IMR-90 (cell line): Measurements from ENCODE around the gene PNCK. TPM values are rescaled to one million over a fixed set of nuclear protein-coding genes. Genes with fewer than 3 reads are reported as not detected.

Experiments
- ATAC-seq: fragments of 200-7000 bp; cut with Tn5 transposase; 2 replicates; pipeline ENCODE4 v1.9.1; 2020; ENCODE audit warnings: low read depth, mild to moderate bottlenecking, moderate library complexity
- BruUV-seq: library from RNA; stranded (reverse); fragments of 400-500 nt; replicated peaks from 2 replicates; lab custom pipeline; 2021; lab: Mats Ljungman, UMichigan
- CTCF ChIA-PET: fragments of 300-600 bp; formaldehyde crosslinking; extraction: SDS; loops from one replicate; lab custom pipeline; 2021; ENCODE audit warnings: antibody characterized with exemption; lab: Yijun Ruan, JAX
- POLR2A ChIA-PET: fragments of 300-600 bp; sonication (Branson Sonifier 250); formaldehyde crosslinking; loops from one replicate; lab custom pipeline; 2022; ENCODE audit warnings: antibody characterized with exemption; ENCODE audit not compliant: unreplicated experiment; lab: Charles Lee
- DNase-seq: peaks from one replicate; pipeline ENCODE4 v3.0.0; 2013
- H2AFZ ChIP-seq: replicated peaks from 2 replicates; pipeline ENCODE3; 2013; ENCODE audit warnings: low read length, mild to moderate bottlenecking; ENCODE audit not compliant: poor library complexity
- H2AK5ac ChIP-seq: 2 replicates; pipeline ENCODE4 v1.6.1; 2013; ENCODE audit warnings: low read depth, low read length, inconsistent platforms
- H2AK9ac ChIP-seq: replicated peaks from 2 replicates; pipeline ENCODE3; 2013; ENCODE audit warnings: mild to moderate bottlenecking, low read depth, low read length, moderate library complexity; ENCODE audit not compliant: poor library complexity
- H2BK120ac ChIP-seq: 2 replicates; pipeline ENCODE4 v1.6.1; 2013; ENCODE audit warnings: low read depth, low read length, inconsistent platforms
- H2BK15ac ChIP-seq: 3 replicates; pipeline ENCODE4 v1.6.1; 2013; ENCODE audit warnings: low read depth, low read length, inconsistent platforms
- H2BK20ac ChIP-seq: 2 replicates; pipeline ENCODE4 v1.6.1; 2013; ENCODE audit warnings: low read depth, mild to moderate bottlenecking, inconsistent platforms, low read length, moderate library complexity
- H2BK5ac ChIP-seq: 2 replicates; pipeline ENCODE4 v1.6.1; 2013; ENCODE audit warnings: mild to moderate bottlenecking, low read depth, low read length, inconsistent platforms; ENCODE audit not compliant: poor library complexity, severe bottlenecking
- H3K14ac ChIP-seq: replicated peaks from 2 replicates; pipeline ENCODE4 v1.6.1; 2013; ENCODE audit warnings: low read depth, low read length, inconsistent platforms
- H3K18ac ChIP-seq: 2 replicates; pipeline ENCODE4 v1.6.1; 2013; ENCODE audit warnings: low read depth, low read length, control low read depth
- H3K23ac ChIP-seq: 2 replicates; pipeline ENCODE4 v1.6.1; 2013; ENCODE audit warnings: low read depth, low read length, inconsistent platforms
- H3K27ac ChIP-seq: 2 replicates; pipeline ENCODE4 v1.5.1; 2013; ENCODE audit warnings: mild to moderate bottlenecking, control low read depth, low read length; ENCODE audit not compliant: insufficient read depth
- H3K27me3 ChIP-seq: 2 replicates; pipeline ENCODE4 v1.6.1; 2013; ENCODE audit warnings: low read length; ENCODE audit not compliant: control insufficient read depth, insufficient read depth
- H3K36me3 ChIP-seq: 2 replicates; pipeline ENCODE4 v1.6.1; 2013; ENCODE audit warnings: low read length, mixed read lengths; ENCODE audit not compliant: control insufficient read depth, insufficient read depth
- H3K4ac ChIP-seq: 2 replicates; pipeline ENCODE4 v1.6.1; 2013; ENCODE audit warnings: low read depth, low read length, inconsistent platforms
- H3K4me1 ChIP-seq: 2 replicates; pipeline ENCODE4 v1.6.1; 2013; ENCODE audit warnings: low read length, mixed read lengths; ENCODE audit not compliant: control insufficient read depth, insufficient read depth
- H3K4me2 ChIP-seq: 2 replicates; pipeline ENCODE4 v1.6.1; 2013; ENCODE audit warnings: low read depth, mild to moderate bottlenecking, control low read depth, low read length, moderate library complexity
- H3K4me3 ChIP-seq: 2 replicates; pipeline ENCODE4 v1.5.1; 2013; ENCODE audit warnings: low read depth, mild to moderate bottlenecking, control low read depth, low read length, moderate library complexity; ENCODE audit not compliant: insufficient read depth
- H3K56ac ChIP-seq: 2 replicates; pipeline ENCODE4 v1.6.1; 2013; ENCODE audit warnings: low read length, inconsistent platforms; ENCODE audit not compliant: insufficient read depth; ENCODE audit errors: extremely low read depth
- H3K79me1 ChIP-seq, 2 experiments: 2 replicates each; pipeline ENCODE4 v1.6.1; 2013; ENCODE audit warnings: low read length in 2 of 2, inconsistent platforms in 1 of 2, low read depth in 1 of 2
- H3K9ac ChIP-seq: 2 replicates; pipeline ENCODE4 v1.6.1; 2013; ENCODE audit warnings: low read depth, low read length, control low read depth
- H3K9me1 ChIP-seq: 2 replicates; pipeline ENCODE4 v1.6.1; 2013; ENCODE audit warnings: low read length, inconsistent platforms; ENCODE audit not compliant: insufficient read depth
- H3K9me3 ChIP-seq: 2 replicates; pipeline ENCODE4 v1.6.1; 2013; ENCODE audit warnings: low read length; ENCODE audit not compliant: control insufficient read depth, insufficient read depth
- H4K20me1 ChIP-seq: 2 replicates; pipeline ENCODE4 v1.6.1; 2013; ENCODE audit warnings: low read length, inconsistent platforms; ENCODE audit not compliant: insufficient read depth
- H4K5ac ChIP-seq: 2 replicates; pipeline ENCODE4 v1.6.1; 2013; ENCODE audit warnings: mild to moderate bottlenecking, low read depth, low read length, control low read depth
- H4K8ac ChIP-seq, 2 experiments: 2 replicates each; pipeline ENCODE4 v1.6.1; 2013; ENCODE audit warnings: low read depth in 2 of 2, low read length in 2 of 2, control low read depth in 1 of 2, inconsistent platforms in 1 of 2
- H4K91ac ChIP-seq: 2 replicates; pipeline ENCODE4 v1.6.1; 2013; ENCODE audit warnings: low read depth, low read length, inconsistent platforms; ENCODE audit not compliant: insufficient read depth
- SMC3 ChIP-seq: fragments of 150-350 bp; IDR thresholded peaks from 2 replicates; pipeline ENCODE4 v1.6.1; 2016; ENCODE audit warnings: low read depth, mild to moderate bottlenecking, antibody characterized with exemption, low read length, moderate library complexity
- WGBS, 2 experiments: methylation state at CpG; one replicate each; pipeline versions ENCODE4 v1.1.5 to v1.1.7; 2013; ENCODE audit warnings: missing lambda C conversion rate in 2 of 2; ENCODE audit not compliant: insufficient read length in 1 of 2; ENCODE audit errors: extremely low coverage in 2 of 2; 5-methylcytosine and 5-hydroxymethylcytosine counted together
- dilution Hi-C: fragments of 300-500 bp; cut with HindIII; formaldehyde crosslinking; loops from one replicate; pipeline ENCODE4 v1.14.3; 2018; ENCODE audit warnings: low sequenced_read_pairs; ENCODE audit not compliant: unreplicated experiment
- in situ Hi-C: fragments of 300-500 bp; cut with MboI; formaldehyde crosslinking; loops from 3 replicates; pipeline ENCODE4 v1.14.3; 2019; ENCODE audit warnings: low sequenced_read_pairs, inconsistent platforms, mixed read lengths
- intact Hi-C: fragments of 100-400 bp; cut with micrococcal nuclease; formaldehyde crosslinking; loops from 2 replicates; pipeline ENCODE4 v1.10.0; 2022
- polyA plus RNA-seq, 3 experiments: library from polyadenylated mRNA; depleted of rRNA; stranded (reverse); fragments of >200 nt; gene quantifications; 2 replicates each; pipeline ENCODE4 v1.2.3, GENCODE V29; 2012; ENCODE audit warnings: low replicate concordance in 1 of 3
- total RNA-seq: library from RNA; depleted of rRNA; stranded (reverse); fragments of >200 nt; gene quantifications from 2 replicates; pipeline ENCODE4 v1.2.3, GENCODE V29; 2012

Gene PNCK
- total and polyA plus RNA-seq, 2 of the 4 experiments (the other 2 are of a cell fraction): 0.18 to 0.22 TPM

GRCh38 chrX:153633048-153633447 lies 40.6 kb downstream of the PNCK start:
- Histone ChIP-seq H3K36me3 (no peaks in the 10 kb centered on the region), H2AFZ (no peak overlapping the region), H2BK120ac (no peak overlapping the region), H2AK5ac (no peak overlapping the region), H2BK15ac (no peak overlapping the region), H4K5ac (no peak overlapping the region), H3K4me2 (no peak overlapping the region), H2BK5ac (no peak overlapping the region), H3K9me1 (no peaks in the 10 kb centered on the region), H2BK20ac (no peak overlapping the region), H3K4ac (no peak overlapping the region), H3K56ac (no peak overlapping the region), H3K14ac (no peak overlapping the region), H4K8ac (no peak overlapping the region), H3K9me3 (peaks cover 8% of the 10 kb centered on the region), H3K18ac (no peak overlapping the region), H4K20me1 (no peaks in the 10 kb centered on the region), H3K27ac (no peak overlapping the region), H3K79me1 (no peaks in the 10 kb centered on the region), H3K9ac (no peak overlapping the region), H3K4me3 (no peak overlapping the region), H3K23ac (no peak overlapping the region), H2AK9ac (no peak overlapping the region), H3K4me1 (no peaks in the 10 kb centered on the region), H4K91ac (no peak overlapping the region), H3K27me3 (peaks cover 28% of the 10 kb centered on the region)
- no peak for TF ChIP-seq SMC3
- BruUV-seq: no TSS peak
- ChIA-PET CTCF (no interaction called here), POLR2A (no interaction called here)
- in situ Hi-C loops: no loop called here
- DNase-seq (no peak), ATAC-seq (no peak)
- intact Hi-C loops: no loop called here
- 68% methylated on average over 9 of the region's 14 CpGs; no CpG with 5 or more reads in 1 of the 2 experiments for WGBS, 2 experiments
- dilution Hi-C loops: no loop called here
